ENCODE data around the gene RBMS3.

- TF ChIP-seq CTCF (IDR thresholded peaks at IDR 0.05) (no peak), POLR2AphosphoS5 (IDR thresholded peaks at IDR 0.05) (no peak)
Measured at GRCh38 chr3:29978036-29978435, 697.2 kb downstream of the RBMS3 start.

All from upper lobe of left lung (tissue), 4 donors.